Adrenal gland (tissue), 12 donors: ENCODE measurements around the gene ANKRD33B. TPM values are rescaled to one million over a fixed set of nuclear protein-coding genes. Genes with fewer than 3 reads are reported as not detected.
"Not testable (repeated sequence)": the region's sequence is repeated elsewhere in the genome, so short reads cannot be mapped to it uniquely, and the experiment has no call there.

Experiments
- DNase-seq, 7 donors: peaks; one replicate each; pipeline ENCODE4 v3.0.0-alpha.2; 2019 to 2020
- H3K27ac ChIP-seq, 5 donors: fragments of 200-600 bp; sonication (generic) in 4 of 5; 1 replicate in 3 of 5; 2 replicates in 2 of 5; pipeline versions ENCODE4 v1.5.1 to v1.8.0; 2016 to 2020; ENCODE audit warnings: mild to moderate bottlenecking in 1 of 5
- H3K27me3 ChIP-seq: fragments of 200-600 bp; 2 replicates; pipeline ENCODE4 v1.8.0; 2021
- H3K36me3 ChIP-seq, 2 donors: fragments of 200-600 bp; replicated peaks in 1 of 2; 1 replicate in 1 of 2; 2 replicates in 1 of 2; pipeline versions ENCODE4 v1.5.1 to v1.8.0; 2018 to 2022
- H3K4me1 ChIP-seq, 2 donors: fragments of 200-600 bp; replicated peaks in 1 of 2; 1 replicate in 1 of 2; 2 replicates in 1 of 2; pipeline versions ENCODE4 v1.5.1 to v1.8.0; 2018 to 2021
- H3K4me3 ChIP-seq, 4 donors: fragments of 200-600 bp; sonication (generic) in 3 of 4; one replicate each; pipeline ENCODE4 v1.5.1; 2016 to 2018
- H3K9me3 ChIP-seq, 3 donors: fragments of 200-600 bp; sonication (generic) in 1 of 3; replicated peaks in 1 of 3; 1 replicate in 2 of 3; 2 replicates in 1 of 3; pipeline versions ENCODE4 v1.5.1 to v1.8.0; 2016 to 2021
- POLR2A ChIP-seq, 2 donors: fragments of 450-650 bp; IDR thresholded peaks; one replicate each; pipeline ENCODE4 v1.6.1; 2017; ENCODE audit warnings: antibody characterized with exemption in 2 of 2, mild to moderate bottlenecking in 2 of 2, moderate library complexity in 1 of 2
- WGBS, 4 donors: extraction: QIAGEN DNeasy Blood & Tissue Kit in 2 of 4; methylation state at CpG; one replicate each; pipeline versions ENCODE4 v1.1.5 to v1.1.7; 2013 to 2017; 5-methylcytosine and 5-hydroxymethylcytosine counted together
- intact Hi-C, 2 donors: fragments of 100-400 bp; cut with DNase I; formaldehyde crosslinking; loops; one replicate each; pipeline versions ENCODE4 v1.14.1 to v1.15.0; 2022 to 2023
- polyA plus RNA-seq, 3 donors: library from polyadenylated mRNA; stranded (reverse); fragments of 200-250 nt in 2 of 3; fragments of 350-450 nt in 1 of 3; fragmentation: Illumina TruSeq in 1 of 3; extraction: RNeasy Lipid Tissue Mini Kit (QIAGEN cat#74804) in 1 of 3; gene quantifications; one replicate each; pipeline ENCODE4 v1.2.3, GENCODE V29; 2013 to 2014
- total RNA-seq, 9 donors: library from RNA; depleted of rRNA in 4 of 9; stranded (reverse); fragments of >200 nt in 4 of 9; fragments of 120-200 nt in 1 of 9; fragmentation: NEBNext Ultra II Directional in 1 of 9; extraction: Animal tissue kit (Norgen Biotek cat#: 25700) in 1 of 9; gene quantifications; one replicate each; pipeline versions ENCODE4 v1.1.0 to v1.2.4, GENCODE V29; 2013 to 2023
- TF ChIP-seq, protein P1 (sequence below), 6 experiments: fragments of 450-650 bp in 4 of 6; fragments of 200-600 bp in 2 of 6; sonication (generic) in 1 of 6; IDR thresholded peaks; 1 replicate in 5 of 6; 2 replicates in 1 of 6; pipeline versions ENCODE4 v1.5.1 to v1.8.0; 2016 to 2021; ENCODE audit warnings: antibody characterized with exemption in 6 of 6, mild to moderate bottlenecking in 2 of 6, moderate library complexity in 1 of 6
- donor health status: healthy with polysubstance abuse.
- donor health status: Bipolar disorder and iron deficiency.
- donor health status: DM: yes; HTN: yes; CAD: no.
- donor health status: DM: no; HTN: no; CAD: no.
- donor health status: DM: no; HTN: no; CAD: no.
- donor health status: DM: yes; HTN: yes; CAD: no.

The ANKRD33B gene
- total and polyA plus RNA-seq, 12 donors: 0.14 to 0.69 (median 0.23) TPM

DNA sequence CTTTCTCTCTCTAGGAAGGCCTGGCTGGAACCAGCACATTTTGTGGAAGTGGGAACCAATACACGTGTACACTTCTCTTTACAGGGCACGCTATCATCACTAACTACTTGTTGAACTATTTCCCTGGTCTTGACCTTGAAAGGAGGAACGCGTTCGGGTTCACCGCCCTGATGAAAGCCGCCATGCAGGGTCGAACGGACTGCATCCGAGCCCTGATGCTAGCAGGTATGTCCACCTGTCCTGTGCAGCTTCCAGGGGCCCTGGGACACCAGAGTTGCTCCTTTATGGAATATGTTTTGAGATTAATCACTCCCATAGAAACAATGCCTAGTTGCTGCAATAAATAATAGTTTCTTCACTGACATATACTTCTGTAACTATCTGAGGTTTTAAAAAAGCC, 74.1 kb downstream of the ANKRD33B start:
- Histone ChIP-seq H3K4me1 (no peaks in the 10 kb centered on the region), H3K36me3 (no peaks in the 10 kb centered on the region), H3K27me3 (no peaks in the 10 kb centered on the region), H3K9me3 (no peaks in the 10 kb centered on the region), H3K27ac (no peak overlapping the region), H3K4me3 (no peak overlapping the region)
- DNase-seq: no peak
- 36 to 42% (median 37%) methylated on average over 9 to 10 of the region's 10 CpGs for WGBS, 4 donors
- TF ChIP-seq POLR2A (IDR thresholded peaks at IDR 0.05): no peak
- TF ChIP-seq, protein P1, sequence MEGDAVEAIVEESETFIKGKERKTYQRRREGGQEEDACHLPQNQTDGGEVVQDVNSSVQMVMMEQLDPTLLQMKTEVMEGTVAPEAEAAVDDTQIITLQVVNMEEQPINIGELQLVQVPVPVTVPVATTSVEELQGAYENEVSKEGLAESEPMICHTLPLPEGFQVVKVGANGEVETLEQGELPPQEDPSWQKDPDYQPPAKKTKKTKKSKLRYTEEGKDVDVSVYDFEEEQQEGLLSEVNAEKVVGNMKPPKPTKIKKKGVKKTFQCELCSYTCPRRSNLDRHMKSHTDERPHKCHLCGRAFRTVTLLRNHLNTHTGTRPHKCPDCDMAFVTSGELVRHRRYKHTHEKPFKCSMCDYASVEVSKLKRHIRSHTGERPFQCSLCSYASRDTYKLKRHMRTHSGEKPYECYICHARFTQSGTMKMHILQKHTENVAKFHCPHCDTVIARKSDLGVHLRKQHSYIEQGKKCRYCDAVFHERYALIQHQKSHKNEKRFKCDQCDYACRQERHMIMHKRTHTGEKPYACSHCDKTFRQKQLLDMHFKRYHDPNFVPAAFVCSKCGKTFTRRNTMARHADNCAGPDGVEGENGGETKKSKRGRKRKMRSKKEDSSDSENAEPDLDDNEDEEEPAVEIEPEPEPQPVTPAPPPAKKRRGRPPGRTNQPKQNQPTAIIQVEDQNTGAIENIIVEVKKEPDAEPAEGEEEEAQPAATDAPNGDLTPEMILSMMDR (IDR thresholded peaks at IDR 0.05): no peak
- intact Hi-C loops: no loop called here

GRCh38 chr5:10638723-10639122, 74.9 kb downstream of the ANKRD33B start:
- DNase-seq, H3K4me1 ChIP-seq, intact Hi-C loops, H3K4me3 ChIP-seq, H3K27me3 ChIP-seq, H3K9me3 ChIP-seq, H3K27ac ChIP-seq, H3K36me3 ChIP-seq: not testable (repeated sequence)
- WGBS, 4 donors: 64 to 92% (median 80%) methylated on average over 10 to 29 of the region's 48 CpGs

DNA sequence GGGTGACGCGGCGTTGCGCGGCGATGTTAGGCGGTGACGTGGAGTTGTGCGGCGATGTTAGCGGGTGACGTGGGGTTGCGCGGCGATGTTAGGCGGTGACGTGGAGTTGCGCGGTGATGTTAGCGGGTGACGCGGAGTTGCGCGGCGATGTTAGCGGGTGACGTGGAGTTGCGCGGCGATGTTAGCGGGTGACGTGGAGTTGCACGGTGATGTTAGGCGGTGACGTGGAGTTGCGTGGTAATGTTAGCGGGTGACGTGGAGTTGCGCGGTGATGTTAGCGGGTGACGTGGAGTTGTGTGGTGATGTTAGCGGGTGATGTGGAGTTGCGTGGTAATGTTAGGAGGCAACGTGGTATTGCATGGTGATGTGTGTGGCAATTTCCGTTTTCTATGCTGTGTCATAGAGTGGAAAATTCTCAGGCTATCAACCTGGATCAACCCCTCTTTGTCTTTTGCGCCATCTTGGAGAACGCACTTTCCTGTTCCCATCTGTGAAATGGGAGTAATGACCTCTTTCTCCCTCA, 76.0 kb downstream of the ANKRD33B start:
- 95 to 98% (median 95%) methylated on average over 13 to 37 of the region's 48 CpGs for WGBS, 4 donors
- Histone ChIP-seq H3K4me3 (no peak overlapping the region), H3K27ac (no peak overlapping the region), H3K27me3 (no peaks in the 10 kb centered on the region), H3K36me3 (no peaks in the 10 kb centered on the region), H3K4me1 (no peaks in the 10 kb centered on the region), H3K9me3 (no peaks in the 10 kb centered on the region)
- DNase-seq: no peak
- intact Hi-C loops: no loop called here
- TF ChIP-seq, protein P1 (IDR thresholded peaks at IDR 0.05): no peak
- TF ChIP-seq POLR2A (IDR thresholded peaks at IDR 0.05): no peak

DNA sequence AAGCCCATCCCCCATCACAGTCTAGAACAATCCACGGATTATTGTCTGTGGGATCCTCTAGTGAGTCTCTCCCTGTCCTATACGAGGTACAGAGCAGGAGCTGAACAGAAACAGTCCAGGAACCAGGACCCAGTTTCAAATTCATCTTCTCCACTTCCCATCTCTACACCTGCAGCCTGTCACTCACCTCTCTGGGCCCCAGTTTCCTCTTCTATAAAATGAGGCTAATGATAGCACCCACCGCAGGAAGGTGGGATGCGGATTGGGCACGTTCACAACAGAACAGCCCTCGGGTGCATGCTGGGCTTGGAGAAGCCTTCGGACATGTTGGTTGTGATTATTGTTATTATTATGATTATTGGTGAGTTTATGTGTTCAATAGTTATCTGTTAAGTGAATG, 78.5 kb downstream of the ANKRD33B start:
- WGBS, 4 donors: 62 to 71% (median 67%) methylated on average over 7 of the region's 7 CpGs
- Histone ChIP-seq H3K9me3 (no peaks in the 10 kb centered on the region), H3K36me3 (no peaks in the 10 kb centered on the region), H3K27ac (no peak overlapping the region), H3K27me3 (no peaks in the 10 kb centered on the region), H3K4me1 (no peaks in the 10 kb centered on the region), H3K4me3 (no peak overlapping the region)
- no peak for DNase-seq
- TF ChIP-seq POLR2A (IDR thresholded peaks at IDR 0.05): no peak
- TF ChIP-seq, protein P1 (IDR thresholded peaks at IDR 0.05): no peak
- intact Hi-C loops: no loop called here

- Histone ChIP-seq H3K27ac (no peak overlapping the region), H3K36me3 (no peaks in the 10 kb centered on the region), H3K9me3 (no peaks in the 10 kb centered on the region), H3K4me3 (no peak overlapping the region), H3K4me1 (no peaks in the 10 kb centered on the region), H3K27me3 (peaks cover under 1% of the 10 kb centered on the region)
- TF ChIP-seq POLR2A (IDR thresholded peaks at IDR 0.05): no peak
- TF ChIP-seq, protein P1 (IDR thresholded peaks at IDR 0.05): no peak
- DNase-seq: no peak
- intact Hi-C loops: no loop called here
- WGBS, 4 donors: 45 to 62% (median 54%) methylated on average over 9 of the region's 9 CpGs
These were observed 80.3 kb downstream of the ANKRD33B start for GRCh38 chr5:10644192-10644591.
